Measurements from ENCODE around the gene CCDC8.
"Not testable (repeated sequence)": the region's sequence is repeated elsewhere in the genome, so short reads cannot be mapped to it uniquely, and the experiment has no call there.

Gene CCDC8

GRCh38 chr19:46402725-46403124 is 10.6 kb downstream of the CCDC8 start:
- DNase-seq: no peak

DNA sequence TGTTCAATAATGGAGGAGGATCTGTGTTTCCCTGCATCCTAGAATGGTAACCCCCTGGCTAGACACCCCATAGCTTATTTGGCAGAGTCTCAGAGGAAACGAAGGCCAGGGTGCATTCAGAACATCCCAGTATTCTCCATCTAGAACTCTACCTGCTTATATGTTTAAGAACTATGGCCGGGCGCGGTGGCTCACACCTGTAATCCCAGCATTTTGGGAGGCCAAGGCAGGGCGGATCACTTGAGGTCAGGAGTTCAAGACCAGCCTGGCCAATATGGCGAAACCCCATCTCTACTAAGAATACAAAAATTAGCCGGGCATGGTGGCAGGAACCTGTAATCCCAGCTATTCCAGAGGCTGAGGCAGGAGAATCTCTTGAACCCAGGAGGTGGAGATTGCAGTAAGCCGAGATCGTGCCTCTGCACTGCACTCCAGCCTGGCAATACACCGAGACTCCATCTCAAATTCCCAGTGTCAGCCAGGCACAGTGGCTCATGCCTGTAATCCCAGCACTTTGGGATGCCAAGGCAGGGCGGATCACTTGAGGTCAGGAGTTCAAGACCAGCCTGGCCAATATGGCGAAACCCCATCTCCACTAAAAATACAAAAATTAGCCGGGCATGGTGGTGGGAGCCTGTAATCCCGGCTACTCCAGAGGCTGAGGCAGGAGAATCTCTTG is 15.4 kb downstream of the CCDC8 start:
- not testable (repeated sequence) for DNase-seq

DNA sequence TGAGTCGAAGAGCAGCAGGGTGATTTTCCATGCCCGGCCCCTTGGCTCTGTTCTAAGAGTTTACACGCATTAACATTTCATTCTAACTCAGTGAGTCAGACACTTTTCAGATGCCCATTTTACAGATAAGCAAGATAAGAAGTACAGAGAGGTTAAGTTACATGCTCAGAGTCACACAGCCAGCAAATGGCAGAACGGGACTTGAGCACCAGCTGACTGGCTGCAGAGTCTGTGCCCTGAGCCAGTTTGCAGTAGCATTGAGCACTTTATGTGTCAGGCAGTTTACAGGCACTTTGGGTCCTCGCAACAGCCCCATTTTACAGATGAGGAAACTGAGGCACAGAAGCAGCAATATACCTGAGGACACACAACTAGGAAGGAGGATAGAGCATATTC is 19.0 kb downstream of the CCDC8 start:
- DNase-seq: no peak

- DNase-seq: no peak
Measured at GRCh38 chr19:46393456-46394401, 19.6 kb downstream of the CCDC8 start.

DNA sequence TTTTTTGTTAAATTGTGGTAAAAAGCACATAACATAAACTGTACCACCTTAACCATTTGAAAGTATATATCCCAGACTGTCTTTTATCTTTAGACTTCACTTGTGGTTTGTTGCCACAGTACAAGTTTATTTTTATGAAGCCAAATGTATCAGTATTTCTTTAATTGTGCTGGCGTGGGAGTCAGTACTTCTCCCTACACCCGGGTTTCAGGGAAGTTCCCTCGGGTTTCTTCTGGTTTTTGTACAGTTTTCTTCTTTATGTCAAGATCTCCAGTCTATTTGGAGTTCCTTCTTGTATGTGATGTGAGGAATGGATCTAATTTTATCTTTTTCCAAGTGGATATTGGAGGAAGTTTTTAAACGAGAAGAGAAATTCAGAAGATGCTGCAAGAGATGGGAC is 20.5 kb downstream of the CCDC8 start:
- no peak for DNase-seq

GRCh38 chr19:46392252-46392801 is 21.0 kb downstream of the CCDC8 start:
- no peak for DNase-seq

- no peak for DNase-seq
Measured at GRCh38 chr19:46391296-46392251, 21.8 kb downstream of the CCDC8 start.

- DNase-seq: no peak
Measured at GRCh38 chr19:46390866-46391265, 22.5 kb downstream of the CCDC8 start.

GRCh38 chr19:46390121-46390858 is 23.1 kb downstream of the CCDC8 start:
- DNase-seq: no peak

DNA sequence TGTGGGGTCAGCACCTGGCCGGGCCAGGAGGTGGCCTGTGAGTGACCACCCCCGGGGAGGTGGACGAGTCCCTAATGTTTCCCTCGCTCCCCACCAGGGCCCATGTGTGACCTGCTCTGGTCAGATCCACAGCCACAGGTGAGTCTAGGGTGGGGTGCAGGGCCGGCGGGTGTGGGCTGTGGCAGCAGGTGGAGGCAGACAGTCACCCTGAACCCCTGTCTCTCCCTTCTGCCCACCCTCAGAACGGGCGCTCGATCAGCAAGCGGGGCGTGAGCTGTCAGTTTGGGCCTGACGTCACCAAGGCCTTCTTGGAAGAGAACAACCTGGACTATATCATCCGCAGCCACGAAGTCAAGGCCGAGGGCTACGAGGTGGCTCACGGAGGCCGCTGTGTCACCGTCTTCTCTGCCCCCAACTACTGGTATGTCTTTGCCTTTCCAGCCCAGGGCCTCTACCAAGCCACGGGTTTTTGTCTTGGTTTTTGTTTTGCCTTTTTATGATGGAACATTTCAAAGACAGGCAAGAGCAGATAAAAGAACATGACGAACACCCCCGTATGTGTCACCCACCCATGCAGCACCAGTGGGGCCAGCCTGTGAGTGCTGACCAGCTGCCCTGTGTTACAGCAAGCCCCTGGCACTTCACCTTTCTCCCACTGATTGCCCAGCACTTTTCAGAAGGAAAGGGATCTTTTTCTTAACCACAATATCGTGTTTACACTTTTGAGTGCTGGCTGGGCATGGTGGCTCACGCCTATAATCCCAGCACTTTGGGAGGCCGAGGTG is 24.9 kb downstream of the CCDC8 start:
- no peak for DNase-seq

- DNase-seq: no peak
Measured at GRCh38 chr19:46387713-46388130, 25.6 kb downstream of the CCDC8 start.

GRCh38 chr19:46386996-46387712 is 26.2 kb downstream of the CCDC8 start:
- no peak for DNase-seq

GRCh38 chr19:46386151-46386550 is 27.2 kb downstream of the CCDC8 start:
- DNase-seq: no peak

- no peak for DNase-seq
Measured at GRCh38 chr19:46385636-46386035, 27.7 kb downstream of the CCDC8 start.

GRCh38 chr19:46384396-46384795 is 29.0 kb downstream of the CCDC8 start:
- no peak for DNase-seq

GRCh38 chr19:46383846-46384245 is 29.5 kb downstream of the CCDC8 start:
- DNase-seq: no peak

DNA sequence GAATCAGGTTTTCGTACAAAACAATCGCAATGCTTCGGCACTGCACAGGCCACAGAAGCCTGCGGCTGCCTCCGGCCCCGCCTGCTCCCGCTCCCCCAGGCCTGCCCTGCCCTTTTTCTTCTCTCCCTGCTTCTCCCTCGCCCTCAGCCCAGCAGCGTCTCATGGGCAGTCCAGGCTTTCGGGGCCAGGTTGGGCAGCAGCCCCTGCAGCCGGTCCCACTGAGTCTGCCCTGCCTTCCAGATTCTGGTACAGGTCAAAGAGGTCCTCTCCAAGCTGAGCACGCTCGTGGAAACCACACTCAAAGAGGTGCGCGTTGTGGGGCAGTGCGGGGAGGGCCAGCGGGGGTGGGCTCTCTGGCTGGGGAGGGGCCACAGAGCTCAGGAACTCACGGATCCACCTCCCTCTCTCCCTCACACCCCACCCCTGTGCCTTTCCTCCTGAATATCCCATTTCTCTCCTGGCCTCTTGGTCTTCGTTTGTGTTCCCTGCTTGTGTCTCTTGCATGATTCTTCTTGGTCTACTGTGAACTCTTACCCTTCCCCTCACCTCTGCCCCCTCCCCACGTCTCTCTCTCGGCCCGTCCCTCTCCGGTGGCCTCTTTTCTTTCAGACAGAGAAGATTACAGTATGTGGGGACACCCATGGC is 30.1 kb downstream of the CCDC8 start:
- no peak for DNase-seq

GRCh38 chr19:46381756-46382345 is 31.5 kb downstream of the CCDC8 start:
- DNase-seq: no peak

DNA sequence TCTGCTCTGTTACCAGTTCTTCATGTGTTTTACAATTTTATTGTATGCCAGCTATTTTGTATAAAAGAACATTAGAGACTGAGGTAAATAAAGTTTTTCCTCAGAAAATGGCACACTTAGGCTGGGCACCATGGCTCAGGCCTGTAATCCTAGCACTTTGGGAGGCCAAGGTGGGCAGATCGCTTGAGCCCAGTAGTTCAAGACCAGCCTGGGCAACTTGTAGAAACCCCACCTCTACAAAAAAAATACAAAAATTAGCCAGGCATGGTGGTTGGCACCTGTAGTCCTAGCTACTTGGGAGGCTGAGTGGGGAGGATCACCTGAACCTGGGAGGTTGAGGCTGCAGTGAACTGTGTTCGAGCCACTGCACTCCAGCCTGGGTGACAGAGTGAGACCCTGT is 32.0 kb downstream of the CCDC8 start:
- DNase-seq: no peak
